Measurements from ENCODE around the gene PLXNA4. TPM values are rescaled to one million over a fixed set of nuclear protein-coding genes. Genes with fewer than 3 reads are reported as not detected.

Gene PLXNA4
- total RNA-seq, 1 experiment from 2014 or later, result 0.81 TPM

DNA sequence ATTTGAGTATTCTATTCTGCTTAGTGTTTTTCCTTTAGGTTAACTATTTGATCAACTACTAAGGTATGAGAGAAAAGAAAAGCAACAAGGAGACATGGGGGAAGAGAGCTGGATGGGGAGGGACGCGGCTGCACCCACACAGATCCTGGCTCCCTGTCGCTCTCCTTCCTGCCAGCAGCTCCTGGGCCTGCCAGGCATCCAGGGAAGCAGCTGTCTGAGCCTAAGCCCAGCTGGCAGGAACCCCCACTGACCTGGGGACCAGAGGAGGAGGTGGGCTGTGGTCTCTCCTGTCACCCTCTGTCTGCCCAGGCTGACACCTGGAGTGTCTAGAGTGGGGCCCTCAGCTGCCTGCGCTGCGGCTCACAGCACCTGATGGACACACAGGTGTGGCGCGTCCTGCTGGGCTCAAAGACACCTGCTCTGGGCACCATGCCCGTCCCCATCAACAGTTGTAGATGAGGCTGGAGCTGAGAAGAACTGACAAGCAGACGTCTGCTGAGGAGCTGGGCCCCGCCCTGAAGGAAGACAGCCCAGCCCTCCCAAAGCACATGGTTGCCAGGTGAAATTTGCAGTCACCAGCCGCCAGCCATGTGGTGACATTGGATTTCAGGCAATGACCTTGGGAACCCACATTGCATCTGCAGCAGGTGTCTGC, 207.9 kb downstream of the PLXNA4 start:
- no peak overlapping the region for H3K27ac Mint-ChIP-seq
- no peak overlapping the region for H3K4me3 Mint-ChIP-seq
- no peaks in the 10 kb centered on the region for H3K36me3 Mint-ChIP-seq
- H3K27me3 Mint-ChIP-seq (ENCODE audit: low read depth), result peaks cover 3% of the 10 kb centered on the region
- ChIA-PET POLR2A (no interaction called here), CTCF (no interaction called here)
- peaks cover 4% of the 10 kb centered on the region; the same call in 1 of the 2 replicates for H3K4me1 Mint-ChIP-seq
- H3K9me3 Mint-ChIP-seq, result no peaks in the 10 kb centered on the region
- TF ChIP-seq ATF1 (CRISPR knock-in tag; IDR thresholded peaks at IDR 0.05) (no peak), ZBTB21 (CRISPR knock-in tag; IDR thresholded peaks at IDR 0.05; ENCODE audit: borderline replicate concordance) (no peak), CBFB (CRISPR knock-in tag; IDR thresholded peaks at IDR 0.05; ENCODE audit: low read depth) (no peak), FOXK1 (CRISPR knock-in tag; IDR thresholded peaks at IDR 0.05) (no peak), ELF4 (CRISPR knock-in tag; IDR thresholded peaks at IDR 0.05; ENCODE audit: low read depth) (no peak), ESRRA (CRISPR knock-in tag; IDR thresholded peaks at IDR 0.05; ENCODE audit: borderline replicate concordance) (no peak), SMAD3 (CRISPR knock-in tag; IDR thresholded peaks at IDR 0.05; ENCODE audit: borderline replicate concordance) (no peak), CREM (CRISPR knock-in tag; IDR thresholded peaks at IDR 0.05) (no peak), ZNF138 (CRISPR knock-in tag; conservative IDR thresholded peaks at IDR 0.05) (no peak), PRRX2 (CRISPR knock-in tag; IDR thresholded peaks at IDR 0.05) (no peak)
- TF ChIP-seq, protein P1, sequence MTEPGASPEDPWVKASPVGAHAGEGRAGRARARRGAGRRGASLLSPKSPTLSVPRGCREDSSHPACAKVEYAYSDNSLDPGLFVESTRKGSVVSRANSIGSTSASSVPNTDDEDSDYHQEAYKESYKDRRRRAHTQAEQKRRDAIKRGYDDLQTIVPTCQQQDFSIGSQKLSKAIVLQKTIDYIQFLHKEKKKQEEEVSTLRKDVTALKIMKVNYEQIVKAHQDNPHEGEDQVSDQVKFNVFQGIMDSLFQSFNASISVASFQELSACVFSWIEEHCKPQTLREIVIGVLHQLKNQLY (CRISPR knock-in tag; IDR thresholded peaks at IDR 0.05), result no peak
- TF ChIP-seq, protein P2, sequence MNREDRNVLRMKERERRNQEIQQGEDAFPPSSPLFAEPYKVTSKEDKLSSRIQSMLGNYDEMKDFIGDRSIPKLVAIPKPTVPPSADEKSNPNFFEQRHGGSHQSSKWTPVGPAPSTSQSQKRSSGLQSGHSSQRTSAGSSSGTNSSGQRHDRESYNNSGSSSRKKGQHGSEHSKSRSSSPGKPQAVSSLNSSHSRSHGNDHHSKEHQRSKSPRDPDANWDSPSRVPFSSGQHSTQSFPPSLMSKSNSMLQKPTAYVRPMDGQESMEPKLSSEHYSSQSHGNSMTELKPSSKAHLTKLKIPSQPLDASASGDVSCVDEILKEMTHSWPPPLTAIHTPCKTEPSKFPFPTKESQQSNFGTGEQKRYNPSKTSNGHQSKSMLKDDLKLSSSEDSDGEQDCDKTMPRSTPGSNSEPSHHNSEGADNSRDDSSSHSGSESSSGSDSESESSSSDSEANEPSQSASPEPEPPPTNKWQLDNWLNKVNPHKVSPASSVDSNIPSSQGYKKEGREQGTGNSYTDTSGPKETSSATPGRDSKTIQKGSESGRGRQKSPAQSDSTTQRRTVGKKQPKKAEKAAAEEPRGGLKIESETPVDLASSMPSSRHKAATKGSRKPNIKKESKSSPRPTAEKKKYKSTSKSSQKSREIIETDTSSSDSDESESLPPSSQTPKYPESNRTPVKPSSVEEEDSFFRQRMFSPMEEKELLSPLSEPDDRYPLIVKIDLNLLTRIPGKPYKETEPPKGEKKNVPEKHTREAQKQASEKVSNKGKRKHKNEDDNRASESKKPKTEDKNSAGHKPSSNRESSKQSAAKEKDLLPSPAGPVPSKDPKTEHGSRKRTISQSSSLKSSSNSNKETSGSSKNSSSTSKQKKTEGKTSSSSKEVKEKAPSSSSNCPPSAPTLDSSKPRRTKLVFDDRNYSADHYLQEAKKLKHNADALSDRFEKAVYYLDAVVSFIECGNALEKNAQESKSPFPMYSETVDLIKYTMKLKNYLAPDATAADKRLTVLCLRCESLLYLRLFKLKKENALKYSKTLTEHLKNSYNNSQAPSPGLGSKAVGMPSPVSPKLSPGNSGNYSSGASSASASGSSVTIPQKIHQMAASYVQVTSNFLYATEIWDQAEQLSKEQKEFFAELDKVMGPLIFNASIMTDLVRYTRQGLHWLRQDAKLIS (CRISPR knock-in tag; IDR thresholded peaks at IDR 0.05; ENCODE audit: borderline replicate concordance), result no peak
- TF ChIP-seq, protein P3, sequence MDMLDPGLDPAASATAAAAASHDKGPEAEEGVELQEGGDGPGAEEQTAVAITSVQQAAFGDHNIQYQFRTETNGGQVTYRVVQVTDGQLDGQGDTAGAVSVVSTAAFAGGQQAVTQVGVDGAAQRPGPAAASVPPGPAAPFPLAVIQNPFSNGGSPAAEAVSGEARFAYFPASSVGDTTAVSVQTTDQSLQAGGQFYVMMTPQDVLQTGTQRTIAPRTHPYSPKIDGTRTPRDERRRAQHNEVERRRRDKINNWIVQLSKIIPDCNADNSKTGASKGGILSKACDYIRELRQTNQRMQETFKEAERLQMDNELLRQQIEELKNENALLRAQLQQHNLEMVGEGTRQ (CRISPR knock-in tag; IDR thresholded peaks at IDR 0.05), result no peak
- TF ChIP-seq, protein P4, sequence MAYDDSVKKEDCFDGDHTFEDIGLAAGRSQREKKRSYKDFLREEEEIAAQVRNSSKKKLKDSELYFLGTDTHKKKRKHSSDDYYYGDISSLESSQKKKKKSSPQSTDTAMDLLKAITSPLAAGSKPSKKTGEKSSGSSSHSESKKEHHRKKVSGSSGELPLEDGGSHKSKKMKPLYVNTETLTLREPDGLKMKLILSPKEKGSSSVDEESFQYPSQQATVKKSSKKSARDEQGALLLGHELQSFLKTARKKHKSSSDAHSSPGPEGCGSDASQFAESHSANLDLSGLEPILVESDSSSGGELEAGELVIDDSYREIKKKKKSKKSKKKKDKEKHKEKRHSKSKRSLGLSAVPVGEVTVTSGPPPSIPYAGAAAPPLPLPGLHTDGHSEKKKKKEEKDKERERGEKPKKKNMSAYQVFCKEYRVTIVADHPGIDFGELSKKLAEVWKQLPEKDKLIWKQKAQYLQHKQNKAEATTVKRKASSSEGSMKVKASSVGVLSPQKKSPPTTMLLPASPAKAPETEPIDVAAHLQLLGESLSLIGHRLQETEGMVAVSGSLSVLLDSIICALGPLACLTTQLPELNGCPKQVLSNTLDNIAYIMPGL (CRISPR knock-in tag; IDR thresholded peaks at IDR 0.05), result no peak
- TF ChIP-seq, protein P5, sequence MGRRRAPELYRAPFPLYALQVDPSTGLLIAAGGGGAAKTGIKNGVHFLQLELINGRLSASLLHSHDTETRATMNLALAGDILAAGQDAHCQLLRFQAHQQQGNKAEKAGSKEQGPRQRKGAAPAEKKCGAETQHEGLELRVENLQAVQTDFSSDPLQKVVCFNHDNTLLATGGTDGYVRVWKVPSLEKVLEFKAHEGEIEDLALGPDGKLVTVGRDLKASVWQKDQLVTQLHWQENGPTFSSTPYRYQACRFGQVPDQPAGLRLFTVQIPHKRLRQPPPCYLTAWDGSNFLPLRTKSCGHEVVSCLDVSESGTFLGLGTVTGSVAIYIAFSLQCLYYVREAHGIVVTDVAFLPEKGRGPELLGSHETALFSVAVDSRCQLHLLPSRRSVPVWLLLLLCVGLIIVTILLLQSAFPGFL (CRISPR knock-in tag; IDR thresholded peaks at IDR 0.05; ENCODE audit: borderline replicate concordance), result no peak
- TF ChIP-seq, protein P6, sequence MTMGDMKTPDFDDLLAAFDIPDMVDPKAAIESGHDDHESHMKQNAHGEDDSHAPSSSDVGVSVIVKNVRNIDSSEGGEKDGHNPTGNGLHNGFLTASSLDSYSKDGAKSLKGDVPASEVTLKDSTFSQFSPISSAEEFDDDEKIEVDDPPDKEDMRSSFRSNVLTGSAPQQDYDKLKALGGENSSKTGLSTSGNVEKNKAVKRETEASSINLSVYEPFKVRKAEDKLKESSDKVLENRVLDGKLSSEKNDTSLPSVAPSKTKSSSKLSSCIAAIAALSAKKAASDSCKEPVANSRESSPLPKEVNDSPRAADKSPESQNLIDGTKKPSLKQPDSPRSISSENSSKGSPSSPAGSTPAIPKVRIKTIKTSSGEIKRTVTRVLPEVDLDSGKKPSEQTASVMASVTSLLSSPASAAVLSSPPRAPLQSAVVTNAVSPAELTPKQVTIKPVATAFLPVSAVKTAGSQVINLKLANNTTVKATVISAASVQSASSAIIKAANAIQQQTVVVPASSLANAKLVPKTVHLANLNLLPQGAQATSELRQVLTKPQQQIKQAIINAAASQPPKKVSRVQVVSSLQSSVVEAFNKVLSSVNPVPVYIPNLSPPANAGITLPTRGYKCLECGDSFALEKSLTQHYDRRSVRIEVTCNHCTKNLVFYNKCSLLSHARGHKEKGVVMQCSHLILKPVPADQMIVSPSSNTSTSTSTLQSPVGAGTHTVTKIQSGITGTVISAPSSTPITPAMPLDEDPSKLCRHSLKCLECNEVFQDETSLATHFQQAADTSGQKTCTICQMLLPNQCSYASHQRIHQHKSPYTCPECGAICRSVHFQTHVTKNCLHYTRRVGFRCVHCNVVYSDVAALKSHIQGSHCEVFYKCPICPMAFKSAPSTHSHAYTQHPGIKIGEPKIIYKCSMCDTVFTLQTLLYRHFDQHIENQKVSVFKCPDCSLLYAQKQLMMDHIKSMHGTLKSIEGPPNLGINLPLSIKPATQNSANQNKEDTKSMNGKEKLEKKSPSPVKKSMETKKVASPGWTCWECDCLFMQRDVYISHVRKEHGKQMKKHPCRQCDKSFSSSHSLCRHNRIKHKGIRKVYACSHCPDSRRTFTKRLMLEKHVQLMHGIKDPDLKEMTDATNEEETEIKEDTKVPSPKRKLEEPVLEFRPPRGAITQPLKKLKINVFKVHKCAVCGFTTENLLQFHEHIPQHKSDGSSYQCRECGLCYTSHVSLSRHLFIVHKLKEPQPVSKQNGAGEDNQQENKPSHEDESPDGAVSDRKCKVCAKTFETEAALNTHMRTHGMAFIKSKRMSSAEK (CRISPR knock-in tag; IDR thresholded peaks at IDR 0.05; ENCODE audit: borderline replicate concordance), result no peak
- TF ChIP-seq, protein P7, sequence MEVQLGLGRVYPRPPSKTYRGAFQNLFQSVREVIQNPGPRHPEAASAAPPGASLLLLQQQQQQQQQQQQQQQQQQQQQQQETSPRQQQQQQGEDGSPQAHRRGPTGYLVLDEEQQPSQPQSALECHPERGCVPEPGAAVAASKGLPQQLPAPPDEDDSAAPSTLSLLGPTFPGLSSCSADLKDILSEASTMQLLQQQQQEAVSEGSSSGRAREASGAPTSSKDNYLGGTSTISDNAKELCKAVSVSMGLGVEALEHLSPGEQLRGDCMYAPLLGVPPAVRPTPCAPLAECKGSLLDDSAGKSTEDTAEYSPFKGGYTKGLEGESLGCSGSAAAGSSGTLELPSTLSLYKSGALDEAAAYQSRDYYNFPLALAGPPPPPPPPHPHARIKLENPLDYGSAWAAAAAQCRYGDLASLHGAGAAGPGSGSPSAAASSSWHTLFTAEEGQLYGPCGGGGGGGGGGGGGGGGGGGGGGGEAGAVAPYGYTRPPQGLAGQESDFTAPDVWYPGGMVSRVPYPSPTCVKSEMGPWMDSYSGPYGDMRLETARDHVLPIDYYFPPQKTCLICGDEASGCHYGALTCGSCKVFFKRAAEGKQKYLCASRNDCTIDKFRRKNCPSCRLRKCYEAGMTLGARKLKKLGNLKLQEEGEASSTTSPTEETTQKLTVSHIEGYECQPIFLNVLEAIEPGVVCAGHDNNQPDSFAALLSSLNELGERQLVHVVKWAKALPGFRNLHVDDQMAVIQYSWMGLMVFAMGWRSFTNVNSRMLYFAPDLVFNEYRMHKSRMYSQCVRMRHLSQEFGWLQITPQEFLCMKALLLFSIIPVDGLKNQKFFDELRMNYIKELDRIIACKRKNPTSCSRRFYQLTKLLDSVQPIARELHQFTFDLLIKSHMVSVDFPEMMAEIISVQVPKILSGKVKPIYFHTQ (CRISPR knock-in tag; IDR thresholded peaks at IDR 0.05), result no peak
- DNase-seq (ENCODE audit: low spot score), result no peak
- ATAC-seq, result no peak

Measured in WTC11 (cell line).